HG03039 (cell line): Measurements from ENCODE around the gene ELFN2.
"Not testable (repeated sequence)": the region's sequence is repeated elsewhere in the genome, so short reads cannot be mapped to it uniquely, and the experiment has no call there.

Source experiments
- ATAC-seq: cut with Tn5 transposase; IDR thresholded peaks from one replicate; pipeline ENCODE4 v1.9.1; 2021; ENCODE audit warnings: mild to moderate bottlenecking, moderate library complexity; ENCODE audit not compliant: unreplicated experiment

ELFN2 gene

GRCh38 chr22:37337204-37337943 is 89.9 kb downstream of the ELFN2 start:
- no peak for ATAC-seq

- ATAC-seq = no peak
Observed at GRCh38 chr22:37336579-37336978, 90.7 kb downstream of the ELFN2 start.

GRCh38 chr22:37335806-37336199 is 91.5 kb downstream of the ELFN2 start:
- no peak for ATAC-seq

GRCh38 chr22:37334859-37335805 is 92.1 kb downstream of the ELFN2 start:
- ATAC-seq = no peak

- ATAC-seq = no peak
Observed at GRCh38 chr22:37334461-37334858, 92.8 kb downstream of the ELFN2 start.

- ATAC-seq = no peak
Observed at GRCh38 chr22:37333724-37334460, 93.4 kb downstream of the ELFN2 start.

GRCh38 chr22:37331856-37332536 is 95.3 kb downstream of the ELFN2 start:
- no peak for ATAC-seq

- ATAC-seq = no peak
Observed at GRCh38 chr22:37331034-37331428, 96.2 kb downstream of the ELFN2 start.

- ATAC-seq = no peak
Observed at GRCh38 chr22:37330200-37331033, 96.9 kb downstream of the ELFN2 start.

- no peak for ATAC-seq
Observed at GRCh38 chr22:37329238-37330140, 97.8 kb downstream of the ELFN2 start.

- ATAC-seq = not testable (repeated sequence)
Observed at GRCh38 chr22:37328538-37329237, 98.6 kb downstream of the ELFN2 start.

GRCh38 chr22:37328017-37328416 is 99.3 kb downstream of the ELFN2 start:
- ATAC-seq = no peak

- ATAC-seq = no peak
Observed at GRCh38 chr22:37326726-37327125, 100.6 kb downstream of the ELFN2 start.

GRCh38 chr22:37325039-37325395 is 102.3 kb downstream of the ELFN2 start:
- no peak for ATAC-seq

GRCh38 chr22:37324340-37325038 is 102.8 kb downstream of the ELFN2 start:
- ATAC-seq = no peak

- ATAC-seq = no peak
Observed at GRCh38 chr22:37320726-37321677, 106.3 kb downstream of the ELFN2 start.

- no peak for ATAC-seq
Observed at GRCh38 chr22:37319469-37319868, 107.8 kb downstream of the ELFN2 start.
